CD14-positive monocyte (primary cell): ENCODE results near the gene CCNQ. TPM values are rescaled to one million over a fixed set of nuclear protein-coding genes. Genes with fewer than 3 reads are reported as not detected.

Source experiments
- DNase-seq, 3 donors: peaks; one replicate each; pipeline ENCODE4 v3.0.0-alpha.2; 2011 to 2022
- H2AFZ ChIP-seq: 2 replicates; pipeline ENCODE4 v1.6.0; 2012; ENCODE audit warnings: mild to moderate bottlenecking, low read depth, low read length, inconsistent platforms; ENCODE audit not compliant: insufficient read depth, poor library complexity, severe bottlenecking
- H3K27ac ChIP-seq, 2 donors: 1 replicate in 1 of 2; 2 replicates in 1 of 2; pipeline ENCODE4 v1.5.1; 2012 to 2013; ENCODE audit warnings: low read length in 2 of 2, control low read depth in 1 of 2, inconsistent platforms in 1 of 2, low read depth in 1 of 2, mild to moderate bottlenecking in 1 of 2
- H3K27me3 ChIP-seq, 2 donors: one replicate each; pipeline versions ENCODE4 v1.6.0 to v1.6.1; 2011 to 2013; ENCODE audit warnings: low read length in 2 of 2; ENCODE audit not compliant: control insufficient read depth in 2 of 2, insufficient read depth in 2 of 2
- H3K36me3 ChIP-seq, 2 donors: replicated peaks in 1 of 2; 1 replicate in 1 of 2; 2 replicates in 1 of 2; pipeline versions ENCODE4 v1.5.1 to v1.6.1; 2012 to 2013; ENCODE audit warnings: low read length in 2 of 2, control low read depth in 1 of 2, inconsistent platforms in 1 of 2, mild to moderate bottlenecking in 1 of 2; ENCODE audit not compliant: insufficient read depth in 2 of 2, control insufficient read depth in 1 of 2
- H3K4me1 ChIP-seq, 2 donors: 1 replicate in 1 of 2; 2 replicates in 1 of 2; pipeline versions ENCODE4 v1.5.1 to v1.6.1; 2012 to 2013; ENCODE audit warnings: low read length in 2 of 2, control low read depth in 1 of 2, inconsistent platforms in 1 of 2, mild to moderate bottlenecking in 1 of 2, moderate library complexity in 1 of 2; ENCODE audit not compliant: insufficient read depth in 2 of 2, control insufficient read depth in 1 of 2
- H3K4me2 ChIP-seq: replicated peaks from 2 replicates; pipeline ENCODE3; 2012; ENCODE audit warnings: low read length, moderate library complexity, mild to moderate bottlenecking; ENCODE audit not compliant: poor library complexity, severe bottlenecking; ENCODE audit errors: extremely low read depth
- H3K4me3 ChIP-seq, 3 experiments: fragments of 200-600 bp in 1 of 3; sonication (generic) in 1 of 3; replicated peaks in 1 of 3; 1 replicate in 2 of 3; 2 replicates in 1 of 3; pipeline ENCODE4 v1.5.1; 2011 to 2013; ENCODE audit warnings: low read length in 3 of 3, mild to moderate bottlenecking in 3 of 3, control low read depth in 2 of 3, low read depth in 2 of 3, inconsistent platforms in 1 of 3, moderate library complexity in 1 of 3
- H3K79me2 ChIP-seq: 2 replicates; pipeline ENCODE4 v1.6.0; 2012; ENCODE audit warnings: mild to moderate bottlenecking, control low read depth, inconsistent platforms, low read length, moderate library complexity; ENCODE audit not compliant: insufficient read depth
- H3K9ac ChIP-seq: 2 replicates; pipeline ENCODE4 v1.6.0; 2017; ENCODE audit warnings: low read length, mild to moderate bottlenecking; ENCODE audit not compliant: insufficient read depth, poor library complexity, severe bottlenecking
- H3K9me3 ChIP-seq, 2 donors: replicated peaks in 1 of 2; 1 replicate in 1 of 2; 2 replicates in 1 of 2; pipeline versions ENCODE4 v1.5.1 to v1.6.1; 2012 to 2013; ENCODE audit warnings: low read length in 2 of 2, control low read depth in 1 of 2; ENCODE audit not compliant: control insufficient read depth in 1 of 2, insufficient read depth in 1 of 2
- H4K20me1 ChIP-seq: 2 replicates; pipeline ENCODE4 v1.6.0; 2012; ENCODE audit warnings: mild to moderate bottlenecking, low read length, control low read depth, moderate library complexity; ENCODE audit not compliant: insufficient read depth
- H3K27ac Mint-ChIP-seq, 7 donors: one replicate each; pipeline ENCODE4 v1.8.0; 2020; ENCODE audit warnings: mild to moderate bottlenecking in 7 of 7, mixed read lengths in 7 of 7, moderate library complexity in 6 of 7, inconsistent platforms in 2 of 7
- H3K27me3 Mint-ChIP-seq, 3 donors: one replicate each; pipeline ENCODE4 v1.8.0; 2021 to 2022; ENCODE audit warnings: low read depth in 3 of 3, mild to moderate bottlenecking in 3 of 3, mixed read lengths in 3 of 3, moderate library complexity in 3 of 3, inconsistent platforms in 1 of 3
- H3K36me3 Mint-ChIP-seq, 2 donors: one replicate each; pipeline ENCODE4 v1.8.0; 2020; ENCODE audit warnings: mixed read lengths in 2 of 2, inconsistent platforms in 1 of 2, mild to moderate bottlenecking in 1 of 2
- H3K4me1 Mint-ChIP-seq: one replicate; pipeline ENCODE4 v1.8.0; 2020; ENCODE audit warnings: mild to moderate bottlenecking, mixed read lengths
- H3K4me3 Mint-ChIP-seq, 2 donors: one replicate each; pipeline ENCODE4 v1.8.0; 2020; ENCODE audit warnings: mild to moderate bottlenecking in 2 of 2, mixed read lengths in 2 of 2, moderate library complexity in 1 of 2
- H3K9me3 Mint-ChIP-seq, 7 donors: one replicate each; pipeline ENCODE4 v1.8.0; 2020 to 2022; ENCODE audit warnings: mixed read lengths in 7 of 7, mild to moderate bottlenecking in 6 of 7, moderate library complexity in 6 of 7, inconsistent platforms in 2 of 7
- WGBS: methylation state at CpG from one replicate; pipeline ENCODE4 v1.1.5; 2013; ENCODE audit warnings: missing lambda C conversion rate; ENCODE audit not compliant: insufficient coverage; 5-methylcytosine and 5-hydroxymethylcytosine counted together
- intact Hi-C, 2 donors: fragments of 100-400 bp; cut with micrococcal nuclease; formaldehyde crosslinking; loops; one replicate each; pipeline versions ENCODE4 v1.15.0 to v1.15.1; 2023
- polyA plus RNA-seq, 3 donors: library from polyadenylated mRNA; depleted of rRNA in 1 of 3; unstranded in 2 of 3; stranded (reverse) in 1 of 3; fragments of 300-500 nt in 2 of 3; fragments of >200 nt in 1 of 3; fragmentation: Illumina TruSeq in 2 of 3; gene quantifications; 1 replicate in 2 of 3; 2 replicates in 1 of 3; pipeline ENCODE4 v1.2.3, GENCODE V29; 2012 to 2021
- TF ChIP-seq, protein P1 (sequence below): fragments of 200-600 bp; IDR thresholded peaks from one replicate; pipeline ENCODE4 v1.8.0; 2022; ENCODE audit warnings: antibody characterized with exemption, mild to moderate bottlenecking

CCNQ gene
- polyA plus RNA-seq, 3 donors, result 21.8 to 35.6 (median 29.3) TPM

DNA sequence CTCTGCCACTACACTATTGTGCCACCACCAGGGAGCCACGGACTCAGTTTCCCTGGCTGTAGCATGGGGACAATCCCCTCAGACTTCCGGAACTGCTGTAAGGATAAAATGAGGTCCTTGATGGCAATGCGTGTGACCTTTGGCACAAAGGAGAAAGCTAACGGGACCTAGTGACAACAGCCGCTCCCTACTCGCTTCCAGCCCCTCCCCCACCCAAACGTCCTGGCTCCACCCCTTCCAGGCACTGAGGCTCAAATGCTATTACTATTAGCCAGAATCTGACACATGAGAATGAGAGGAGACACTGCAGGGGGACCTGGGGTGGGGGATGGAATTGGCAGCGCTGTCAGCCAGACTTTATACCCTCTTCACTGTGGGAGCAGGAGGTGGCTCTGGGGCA is 42.7 kb upstream of the CCNQ start:
- H3K4me3 Mint-ChIP-seq, result peak overlapping the region in 1 of 2 donors; percentile 57
- H2AFZ ChIP-seq, result no peak overlapping the region

DNA sequence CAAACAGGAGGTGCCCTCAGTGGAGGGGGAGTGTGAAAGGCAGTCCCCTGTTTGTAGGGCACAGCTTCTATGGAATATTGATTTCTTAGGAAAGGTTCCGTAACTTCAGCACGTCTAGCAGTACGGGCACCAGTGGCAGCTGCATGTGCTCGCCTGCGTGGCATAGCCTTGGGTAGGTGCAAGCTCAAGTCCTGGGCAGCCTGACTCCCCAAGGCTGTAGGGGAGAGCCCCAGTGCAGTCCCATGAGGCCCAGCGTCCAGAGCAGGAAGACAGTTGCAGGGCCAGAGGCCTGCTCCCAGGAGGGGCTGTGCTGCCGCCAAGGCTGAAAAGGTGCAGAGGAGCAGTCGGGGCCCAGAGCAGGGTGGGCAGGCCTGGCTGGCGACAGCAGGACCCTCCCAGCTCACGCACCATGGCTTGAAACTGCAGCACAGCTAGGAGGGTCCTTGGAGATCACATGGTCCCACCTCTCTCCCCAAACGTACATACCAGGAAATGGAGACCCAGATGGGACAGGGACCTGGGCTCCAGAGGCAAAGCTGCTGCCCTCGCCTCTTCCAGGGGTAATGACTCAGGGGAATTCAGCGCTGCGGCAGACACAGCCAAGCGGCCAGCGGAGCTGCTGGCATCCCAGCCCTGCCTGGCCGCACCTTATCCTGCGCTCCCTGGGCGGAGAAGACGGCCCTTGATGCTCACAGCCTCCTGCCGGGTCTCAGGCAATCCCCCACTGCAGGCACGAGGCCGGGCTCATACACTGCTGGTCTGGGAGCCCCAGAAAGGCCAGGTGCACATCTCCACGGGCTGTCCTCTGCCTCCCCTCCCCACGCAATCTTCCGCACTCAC is 42.0 kb upstream of the CCNQ start:
- no peak overlapping the region for H3K4me3 ChIP-seq
- peaks cover 37 to 60% (median 59%) of the 10 kb centered on the region in 3 donors for H3K27me3 Mint-ChIP-seq
- H3K4me2 ChIP-seq, result no peak overlapping the region
- TF ChIP-seq, protein P1, sequence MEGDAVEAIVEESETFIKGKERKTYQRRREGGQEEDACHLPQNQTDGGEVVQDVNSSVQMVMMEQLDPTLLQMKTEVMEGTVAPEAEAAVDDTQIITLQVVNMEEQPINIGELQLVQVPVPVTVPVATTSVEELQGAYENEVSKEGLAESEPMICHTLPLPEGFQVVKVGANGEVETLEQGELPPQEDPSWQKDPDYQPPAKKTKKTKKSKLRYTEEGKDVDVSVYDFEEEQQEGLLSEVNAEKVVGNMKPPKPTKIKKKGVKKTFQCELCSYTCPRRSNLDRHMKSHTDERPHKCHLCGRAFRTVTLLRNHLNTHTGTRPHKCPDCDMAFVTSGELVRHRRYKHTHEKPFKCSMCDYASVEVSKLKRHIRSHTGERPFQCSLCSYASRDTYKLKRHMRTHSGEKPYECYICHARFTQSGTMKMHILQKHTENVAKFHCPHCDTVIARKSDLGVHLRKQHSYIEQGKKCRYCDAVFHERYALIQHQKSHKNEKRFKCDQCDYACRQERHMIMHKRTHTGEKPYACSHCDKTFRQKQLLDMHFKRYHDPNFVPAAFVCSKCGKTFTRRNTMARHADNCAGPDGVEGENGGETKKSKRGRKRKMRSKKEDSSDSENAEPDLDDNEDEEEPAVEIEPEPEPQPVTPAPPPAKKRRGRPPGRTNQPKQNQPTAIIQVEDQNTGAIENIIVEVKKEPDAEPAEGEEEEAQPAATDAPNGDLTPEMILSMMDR, result no peak
- H3K9ac ChIP-seq, result no peak overlapping the region
- H3K4me1 ChIP-seq, result peaks cover 0 to 3% of the 10 kb centered on the region in 2 donors
- H4K20me1 ChIP-seq, result no peaks in the 10 kb centered on the region
- H2AFZ ChIP-seq, result no peak overlapping the region
- WGBS, result 33% methylated on average over 15 of the region's 26 CpGs
- H3K27ac Mint-ChIP-seq, result peak overlapping the region in 2 of 7 donors; percentile 8 to 37
- intact Hi-C loops, result no loop called here
- H3K9me3 ChIP-seq, result peaks cover 0 to 12% of the 10 kb centered on the region in 2 donors
- no peak for DNase-seq
- peaks cover 0 to 1% of the 10 kb centered on the region in 2 donors for H3K36me3 Mint-ChIP-seq
- H3K79me2 ChIP-seq, result no peaks in the 10 kb centered on the region
- no peak overlapping the region for H3K27ac ChIP-seq
- peaks cover 0 to 21% (median 8%) of the 10 kb centered on the region in 7 donors for H3K9me3 Mint-ChIP-seq
- peak overlapping the region in 1 of 2 donors; percentile 57 for H3K4me3 Mint-ChIP-seq
- H3K27me3 ChIP-seq, result peaks cover 8 to 42% of the 10 kb centered on the region in 2 donors
- H3K4me1 Mint-ChIP-seq, result peaks cover 2% of the 10 kb centered on the region
- H3K36me3 ChIP-seq, result no peaks in the 10 kb centered on the region

More for the DNA sequence above, 42.7 kb upstream of the CCNQ start:
- H3K27me3 Mint-ChIP-seq, result peaks cover 43 to 66% (median 65%) of the 10 kb centered on the region in 3 donors
- peaks cover 0 to 3% of the 10 kb centered on the region in 2 donors for H3K4me1 ChIP-seq
- H3K36me3 Mint-ChIP-seq, result peaks cover 0 to 1% of the 10 kb centered on the region in 2 donors
- TF ChIP-seq, protein P1, result no peak
- no peak overlapping the region for H3K4me2 ChIP-seq
- H3K9ac ChIP-seq, result no peak overlapping the region
- peaks cover 0 to 12% of the 10 kb centered on the region in 2 donors for H3K9me3 ChIP-seq
- WGBS, result no CpG with 5 or more reads among the region's 8 CpGs
- intact Hi-C loops, result no loop called here
- H4K20me1 ChIP-seq, result no peaks in the 10 kb centered on the region
- H3K36me3 ChIP-seq, result no peaks in the 10 kb centered on the region
- peaks cover 0 to 21% (median 8%) of the 10 kb centered on the region in 7 donors for H3K9me3 Mint-ChIP-seq
- peak overlapping the region in 1 of 7 donors; percentile 37 for H3K27ac Mint-ChIP-seq
- no peak overlapping the region for H3K4me3 ChIP-seq
- H3K79me2 ChIP-seq, result no peaks in the 10 kb centered on the region
- H3K4me1 Mint-ChIP-seq, result peaks cover 2% of the 10 kb centered on the region
- peaks cover 15 to 48% of the 10 kb centered on the region in 2 donors for H3K27me3 ChIP-seq
- DNase-seq, result no peak
- H3K27ac ChIP-seq, result no peak overlapping the region
